Transverse colon (tissue), 4 donors: ENCODE results near the gene DTD1. TPM values are rescaled to one million over a fixed set of nuclear protein-coding genes. Genes with fewer than 3 reads are reported as not detected.

Experiments
- DNase-seq: peaks from one replicate; pipeline ENCODE4 v3.0.0-alpha.2; 2019
- H3K27ac ChIP-seq, 4 donors: fragments of 200-600 bp; sonication (generic); 2 replicates each; pipeline ENCODE4 v1.5.1; 2016 to 2018; ENCODE audit warnings: inconsistent platforms in 4 of 4
- H3K27me3 ChIP-seq: fragments of 200-600 bp; sonication (generic); 2 replicates; pipeline ENCODE4 v1.5.1; 2017; ENCODE audit warnings: inconsistent platforms
- H3K36me3 ChIP-seq, 4 donors: fragments of 200-600 bp; sonication (generic); 2 replicates each; pipeline ENCODE4 v1.5.1; 2017 to 2019; ENCODE audit warnings: inconsistent platforms in 4 of 4
- H3K4me1 ChIP-seq, 4 donors: fragments of 200-600 bp; sonication (generic); 2 replicates each; pipeline ENCODE4 v1.5.1; 2017 to 2020; ENCODE audit warnings: inconsistent platforms in 4 of 4
- H3K4me3 ChIP-seq, 4 donors: fragments of 200-600 bp; sonication (generic); 1 replicate in 1 of 4; 2 replicates in 3 of 4; pipeline versions ENCODE4 v1.5.1 to v1.6.1; 2017 to 2019; ENCODE audit warnings: inconsistent platforms in 4 of 4
- H3K9me3 ChIP-seq, 2 donors: fragments of 200-600 bp; sonication (generic); 2 replicates each; pipeline ENCODE4 v1.5.1; 2017 to 2019; ENCODE audit warnings: inconsistent platforms in 2 of 2
- CTCF ChIP-seq, 5 experiments: fragments of 200-600 bp in 3 of 5; fragments of 450-650 bp in 2 of 5; sonication (generic) in 3 of 5; IDR thresholded peaks; 1 replicate in 2 of 5; 2 replicates in 3 of 5; pipeline ENCODE4 v1.5.1; 2016 to 2017; ENCODE audit warnings: antibody characterized with exemption in 5 of 5, inconsistent platforms in 3 of 5, mild to moderate bottlenecking in 2 of 5, moderate library complexity in 1 of 5
- EP300 ChIP-seq: sonication (generic); formaldehyde crosslinking; IDR thresholded peaks from one replicate; pipeline ENCODE4 v1.6.1; 2017; ENCODE audit warnings: antibody characterized with exemption, low read depth
- POLR2A ChIP-seq: fragments of 450-650 bp; IDR thresholded peaks from one replicate; pipeline ENCODE4 v1.6.1; 2016; ENCODE audit warnings: antibody characterized with exemption, mild to moderate bottlenecking, moderate library complexity
- POLR2AphosphoS5 ChIP-seq, 3 donors: sonication (generic); formaldehyde crosslinking; IDR thresholded peaks; one replicate each; pipeline ENCODE4 v1.6.1; 2016; ENCODE audit warnings: antibody characterized with exemption in 3 of 3
- WGBS, 2 donors: methylation state at CpG; one replicate each; pipeline ENCODE4 v1.1.5; 2018; ENCODE audit warnings: low coverage in 1 of 2; 5-methylcytosine and 5-hydroxymethylcytosine counted together
- in situ Hi-C, 4 donors: fragments of 200-750 bp; cut with MboI; loops; one replicate each; pipeline versions ENCODE4 v1.15.0 to v1.15.1; 2017; ENCODE audit warnings: low sequenced_read_pairs in 3 of 4, low pct_ligation_motif_present in 1 of 4, low pct_unique_long_range_greater_than_20kb in 1 of 4
- intact Hi-C: fragments of 100-400 bp; cut with DNase I; formaldehyde crosslinking; loops from one replicate; pipeline ENCODE4 v1.15.1; 2023; ENCODE audit warnings: low total_unique reads
- total RNA-seq, 4 donors: library from RNA; depleted of rRNA; stranded (reverse); fragments of >200 nt; gene quantifications; one replicate each; pipeline ENCODE4 v1.1.0, GENCODE V29; 2016

The DTD1 gene
- total RNA-seq, 4 donors from 2014 or later = 3.7 to 17.6 (median 9.8) TPM

- no peak overlapping the region for H3K4me3 ChIP-seq
- no peak overlapping the region for H3K27ac ChIP-seq
- H3K27me3 ChIP-seq = no peaks in the 10 kb centered on the region
- DNase-seq = no peak
- no peaks in the 10 kb centered on the region for H3K4me1 ChIP-seq
- WGBS, 2 donors = 79% methylated on average over 1 of the region's 1 CpG; no CpG with 5 or more reads in 1 of the 2 donors
- TF ChIP-seq POLR2AphosphoS5 (IDR thresholded peaks at IDR 0.05) (no peak), EP300 (no peak), CTCF (IDR thresholded peaks at IDR 0.05) (no peak), POLR2A (no peak)
- in situ Hi-C loops (no loop called here), intact Hi-C loops (no loop called here)
- no peaks in the 10 kb centered on the region for H3K36me3 ChIP-seq
- H3K9me3 ChIP-seq = no peaks in the 10 kb centered on the region
These were observed 129.2 kb downstream of the DTD1 start for GRCh38 chr20:18717062-18717461.

- H3K9me3 ChIP-seq = no peaks in the 10 kb centered on the region
- 57 to 88% methylated on average over 3 of the region's 3 CpGs for WGBS, 2 donors
- no peaks in the 10 kb centered on the region for H3K27me3 ChIP-seq
- no peak overlapping the region for H3K4me3 ChIP-seq
- no peaks in the 10 kb centered on the region for H3K36me3 ChIP-seq
- DNase-seq = no peak
- no peak overlapping the region for H3K27ac ChIP-seq
- in situ Hi-C loops = no loop called here
- intact Hi-C loops = no loop called here
- TF ChIP-seq CTCF (IDR thresholded peaks at IDR 0.05) = no peak
- TF ChIP-seq EP300 = no peak
- TF ChIP-seq POLR2AphosphoS5 (IDR thresholded peaks at IDR 0.05) = no peak
- TF ChIP-seq POLR2A = no peak
- H3K4me1 ChIP-seq = no peaks in the 10 kb centered on the region
These were observed 130.3 kb downstream of the DTD1 start for GRCh38 chr20:18718129-18718528.

- no peak for TF ChIP-seq POLR2A
- TF ChIP-seq EP300 = no peak
- no peak for TF ChIP-seq CTCF (IDR thresholded peaks at IDR 0.05)
- TF ChIP-seq POLR2AphosphoS5 (IDR thresholded peaks at IDR 0.05) = no peak
- H3K36me3 ChIP-seq = no peaks in the 10 kb centered on the region
- H3K27me3 ChIP-seq = no peaks in the 10 kb centered on the region
- H3K9me3 ChIP-seq = no peaks in the 10 kb centered on the region
- intact Hi-C loops (no loop called here), in situ Hi-C loops (no loop called here)
- no peak overlapping the region for H3K27ac ChIP-seq
- no peaks in the 10 kb centered on the region for H3K4me1 ChIP-seq
- H3K4me3 ChIP-seq = no peak overlapping the region
- DNase-seq = no peak
- WGBS, 2 donors = 89 to 100% methylated on average over 2 to 3 of the region's 3 CpGs
These were observed 131.6 kb downstream of the DTD1 start for GRCh38 chr20:18719426-18719825.

GRCh38 chr20:18721551-18722115, 133.8 kb downstream of the DTD1 start:
- Histone ChIP-seq H3K4me3 (no peak overlapping the region), H3K36me3 (no peaks in the 10 kb centered on the region), H3K27me3 (no peaks in the 10 kb centered on the region), H3K4me1 (no peaks in the 10 kb centered on the region), H3K27ac (no peak overlapping the region), H3K9me3 (no peaks in the 10 kb centered on the region)
- in situ Hi-C loops (no loop called here), intact Hi-C loops (no loop called here)
- DNase-seq = no peak
- no peak for TF ChIP-seq POLR2AphosphoS5 (IDR thresholded peaks at IDR 0.05)
- TF ChIP-seq POLR2A = no peak
- TF ChIP-seq CTCF (IDR thresholded peaks at IDR 0.05) = no peak
- TF ChIP-seq EP300 = no peak
- 94% methylated on average over 4 to 9 of the region's 9 CpGs for WGBS, 2 donors
